Stimulated activated CD8-positive, alpha-beta memory T cell treated with anti-CD3 and anti-CD28 coated beads, Interleukin-15, amount 100 ng/mL, for 24 hours (primary cell): Measurements from ENCODE around the gene KLK10.

ENCODE experiments used
- DNase-seq: peaks from one replicate; pipeline ENCODE4 v3.0.0-alpha.2; 2020; ENCODE audit warnings: low read depth

KLK10 gene

DNA sequence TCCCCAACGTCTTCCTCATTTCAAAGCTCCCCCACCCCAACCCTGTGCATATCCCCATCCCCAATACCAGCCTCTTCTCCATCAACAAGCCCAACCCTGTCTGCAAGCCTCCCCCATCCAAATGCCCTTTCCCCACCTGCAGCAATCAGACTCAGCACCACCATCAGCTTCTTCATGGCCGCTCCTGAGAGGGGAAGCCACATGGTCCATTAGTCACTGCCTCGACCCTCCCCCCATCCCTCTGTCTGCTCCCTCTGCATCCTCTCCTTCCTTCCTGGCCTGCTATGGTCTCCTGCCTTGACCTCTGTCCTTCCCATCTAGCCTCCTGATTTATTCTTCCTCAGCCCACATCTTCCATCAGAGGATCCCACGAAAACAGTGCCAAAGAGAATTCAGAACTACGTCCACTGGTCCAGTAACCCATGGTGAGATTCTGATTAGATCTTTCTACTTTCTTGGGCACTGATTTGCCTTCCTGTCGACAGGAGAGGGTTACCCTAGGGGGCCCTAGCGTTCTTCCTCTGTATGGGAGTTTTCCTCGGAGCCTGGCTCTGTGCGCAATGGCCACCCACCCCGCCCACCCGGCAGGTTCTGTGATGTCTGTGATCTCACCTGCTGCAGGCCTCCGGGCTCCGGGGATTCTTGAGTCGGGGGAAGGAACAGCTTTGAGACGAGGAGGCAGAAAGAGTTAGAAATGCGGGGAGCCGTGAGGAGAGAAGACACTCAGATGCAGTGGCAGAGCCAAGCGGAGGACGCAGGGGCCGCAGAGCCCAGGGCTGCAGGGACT, 51.4 kb downstream of the KLK10 start:
- no peak for DNase-seq

DNA sequence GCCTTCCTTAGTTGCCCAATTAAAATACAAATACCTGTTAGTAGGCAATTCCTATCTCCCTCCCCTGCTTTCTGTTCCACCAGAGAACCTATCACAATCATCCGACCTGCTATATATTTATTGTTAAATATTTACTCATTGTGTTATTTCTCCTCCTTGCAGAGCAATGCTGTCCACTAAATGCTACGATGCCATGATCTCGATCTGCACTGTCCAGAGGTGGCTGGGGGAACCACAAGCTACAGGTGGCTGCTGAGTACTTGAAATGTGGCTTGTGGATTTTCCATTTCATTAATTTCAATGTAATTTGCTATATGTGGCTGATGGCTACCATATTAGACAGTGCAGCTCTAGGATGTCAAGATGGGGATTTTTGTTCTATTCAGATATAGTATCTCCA, 55.2 kb downstream of the KLK10 start:
- DNase-seq = no peak

DNA sequence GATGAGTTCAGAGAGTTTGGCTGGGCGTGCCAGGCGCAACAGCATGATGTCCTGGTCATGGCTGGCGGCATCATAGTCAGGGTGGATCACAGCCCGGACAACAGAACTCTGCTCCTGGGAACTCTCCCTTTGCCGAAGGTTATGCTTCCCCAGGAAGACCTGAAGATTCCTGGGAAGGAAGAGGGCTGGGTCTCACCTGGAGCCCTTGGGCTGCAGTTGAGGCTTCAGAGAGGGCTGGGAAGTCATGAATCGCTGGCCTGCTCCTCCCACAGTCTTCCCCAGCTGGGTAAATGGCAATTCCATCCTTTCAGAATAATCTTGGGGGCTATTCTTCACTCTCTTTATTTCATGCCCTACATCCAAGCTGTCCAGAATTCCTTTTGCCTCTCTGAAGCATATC, 56.1 kb downstream of the KLK10 start:
- DNase-seq = no peak
